B cell (primary cell): ENCODE measurements around the gene ACER2. TPM values are rescaled to one million over a fixed set of nuclear protein-coding genes. Genes with fewer than 3 reads are reported as not detected.

Experiments
- ATAC-seq: fragments of 200-7000 bp; cut with Tn5 transposase; one replicate; pipeline ENCODE4 v1.10.0; 2021; ENCODE audit warnings: low read depth, mild to moderate bottlenecking, moderate number of reproducible peaks, moderate library complexity
- CTCF ChIA-PET: fragments of 350-600 bp; sonication (Branson Sonifier 250); formaldehyde crosslinking; loops from one replicate; lab custom pipeline; 2021; ENCODE audit warnings: antibody characterized with exemption, inconsistent platforms; lab: Charles Lee
- POLR2A ChIA-PET: fragments of 350-600 bp; sonication (Branson Sonifier 250); formaldehyde crosslinking; loops from one replicate; lab custom pipeline; 2021; ENCODE audit warnings: antibody characterized with exemption; lab: Charles Lee
- DNase-seq: peaks from one replicate; pipeline ENCODE4 v3.0.0; 2013
- H2AFZ ChIP-seq: 2 replicates; pipeline ENCODE4 v1.6.1; 2012; ENCODE audit warnings: mild to moderate bottlenecking, low read depth, low read length; ENCODE audit not compliant: insufficient read depth, poor library complexity, severe bottlenecking
- H3K27ac ChIP-seq, 2 donors: 1 replicate in 1 of 2; 2 replicates in 1 of 2; pipeline ENCODE4 v1.5.1; 2012 to 2013; ENCODE audit warnings: low read length in 2 of 2, mild to moderate bottlenecking in 2 of 2, moderate library complexity in 1 of 2
- H3K27me3 ChIP-seq, 4 experiments: fragments of 200-600 bp in 1 of 4; sonication (generic) in 1 of 4; replicated peaks in 1 of 4; 1 replicate in 2 of 4; 2 replicates in 2 of 4; pipeline versions ENCODE4 v1.6.1 to v1.7.0; 2013 to 2016; ENCODE audit warnings: low read length in 3 of 4, mild to moderate bottlenecking in 2 of 4, mixed read lengths in 1 of 4, moderate library complexity in 1 of 4; ENCODE audit not compliant: insufficient read depth in 4 of 4, control insufficient read depth in 3 of 4; ENCODE audit errors: control extremely low read depth in 1 of 4
- H3K36me3 ChIP-seq, 2 experiments: replicated peaks in 1 of 2; 1 replicate in 1 of 2; 2 replicates in 1 of 2; pipeline versions ENCODE4 v1.6.1 to v1.7.1; 2013; ENCODE audit warnings: low read length in 1 of 2; ENCODE audit not compliant: insufficient read depth in 2 of 2, control insufficient read depth in 1 of 2; ENCODE audit errors: control extremely low read depth in 1 of 2, extremely low read depth in 1 of 2
- H3K4me1 ChIP-seq, 2 donors: fragments of 200-600 bp in 1 of 2; sonication (generic) in 1 of 2; 1 replicate in 1 of 2; 2 replicates in 1 of 2; pipeline versions ENCODE4 v1.5.1 to v1.6.1; 2013 to 2017; ENCODE audit warnings: low read length in 2 of 2; ENCODE audit not compliant: control insufficient read depth in 2 of 2, insufficient read depth in 2 of 2
- H3K4me2 ChIP-seq: replicated peaks from 2 replicates; pipeline ENCODE3; 2012; ENCODE audit warnings: mild to moderate bottlenecking, low read depth, low read length; ENCODE audit not compliant: poor library complexity, severe bottlenecking
- H3K4me3 ChIP-seq, 5 experiments: fragments of 200-600 bp in 1 of 5; sonication (generic) in 1 of 5; 1 replicate in 3 of 5; 2 replicates in 2 of 5; pipeline versions ENCODE4 v1.5.1 to v1.7.0; 2011 to 2016; ENCODE audit warnings: low read length in 4 of 5, mild to moderate bottlenecking in 4 of 5, low read depth in 2 of 5, control low read depth in 1 of 5, moderate library complexity in 1 of 5; ENCODE audit not compliant: insufficient read depth in 1 of 5; ENCODE audit errors: control extremely low read depth in 1 of 5, extremely low read depth in 1 of 5
- H3K79me2 ChIP-seq: fragments of 200-600 bp; sonication (generic); one replicate; pipeline ENCODE4 v1.6.0; 2016; ENCODE audit warnings: low read length; ENCODE audit not compliant: control insufficient read depth, insufficient read depth
- H3K9ac ChIP-seq: fragments of 200-600 bp; sonication (generic); 2 replicates; pipeline ENCODE4 v1.6.1; 2017; ENCODE audit warnings: mild to moderate bottlenecking, low read length, moderate library complexity
- H3K9me3 ChIP-seq, 3 donors: one replicate each; pipeline versions ENCODE4 v1.6.1 to v1.7.1; 2013; ENCODE audit warnings: low read length in 2 of 3; ENCODE audit not compliant: control insufficient read depth in 2 of 3, insufficient read depth in 1 of 3; ENCODE audit errors: control extremely low read depth in 1 of 3
- H4K20me1 ChIP-seq: 2 replicates; pipeline ENCODE4 v1.6.0; 2012; ENCODE audit warnings: mild to moderate bottlenecking, low read length; ENCODE audit not compliant: insufficient read depth, control insufficient read depth, poor library complexity, severe bottlenecking
- H3K27ac Mint-ChIP-seq: one replicate; pipeline ENCODE4 v1.8.0; 2021; ENCODE audit warnings: mixed read lengths
- H3K27me3 Mint-ChIP-seq: one replicate; pipeline ENCODE4 v1.8.0; 2021; ENCODE audit warnings: mixed read lengths
- H3K4me1 Mint-ChIP-seq: one replicate; pipeline ENCODE4 v1.8.0; 2021; ENCODE audit warnings: mixed read lengths
- H3K4me3 Mint-ChIP-seq: one replicate; pipeline ENCODE4 v1.8.0; 2021; ENCODE audit warnings: mixed read lengths
- H3K9me3 Mint-ChIP-seq: one replicate; pipeline ENCODE4 v1.8.0; 2022; ENCODE audit warnings: mixed read lengths; ENCODE audit not compliant: insufficient read depth
- CTCF ChIP-seq: fragments of 200-600 bp; IDR thresholded peaks from one replicate; pipeline ENCODE4 v1.8.0; 2022; ENCODE audit warnings: antibody characterized with exemption, mild to moderate bottlenecking
- EZH2 ChIP-seq: IDR thresholded peaks from 2 replicates; pipeline ENCODE4 v1.6.1; 2012; ENCODE audit warnings: borderline replicate concordance, low read depth, mild to moderate bottlenecking, moderate library complexity, low read length; ENCODE audit not compliant: insufficient read depth, poor library complexity, severe bottlenecking
- WGBS: methylation state at CpG from one replicate; pipeline ENCODE4 v1.1.5; 2013; ENCODE audit warnings: missing lambda C conversion rate; ENCODE audit not compliant: insufficient coverage; 5-methylcytosine and 5-hydroxymethylcytosine counted together
- intact Hi-C: fragments of 100-400 bp; cut with micrococcal nuclease; formaldehyde crosslinking; loops from one replicate; pipeline ENCODE4 v1.10.0; 2022
- polyA plus RNA-seq: library from polyadenylated mRNA; depleted of rRNA; stranded (reverse); fragments of >200 nt; gene quantifications from 2 replicates; pipeline ENCODE4 v1.2.3, GENCODE V29; 2012
- total RNA-seq, 2 donors: library from RNA; stranded (reverse); fragments of 120-200 nt in 1 of 2; gene quantifications; 1 replicate in 1 of 2; 2 replicates in 1 of 2; pipeline versions ENCODE4 v1.2.3 to v1.2.4, GENCODE V29; 2013 to 2022

Gene ACER2
- total and polyA plus RNA-seq, 2 donors (not counting 1 experiment from before 2014, with no cell fraction given): 1.1 to 5.5 TPM

GRCh38 chr9:19408316-19408692 is 505 bp upstream of the ACER2 start:
- DNase-seq (no peak), ATAC-seq (no peak)
- TF ChIP-seq CTCF: no peak
- no peak for TF ChIP-seq EZH2
- Histone ChIP-seq H3K9me3 (peaks cover 0 to 5% (median 0%) of the 10 kb centered on the region in 3 donors), H3K27me3 (no peaks in the 10 kb centered on the region), H3K79me2 (no peaks in the 10 kb centered on the region), H3K36me3 (no peaks in the 10 kb centered on the region), H3K4me2 (peak overlapping the region; percentile 95), H3K4me1 (peaks cover 12 to 15% of the 10 kb centered on the region in 2 donors), H3K4me3 (peak overlapping the region in 4 of 5 experiments; percentile 92 to 94 (median 93)), H3K9ac (peak overlapping the region; percentile 86), H2AFZ (peak overlapping the region; percentile 97), H4K20me1 (no peaks in the 10 kb centered on the region), H3K27ac (no peak overlapping the region)
- peak overlapping the region; percentile 94 for H3K4me3 Mint-ChIP-seq
- 10% methylated on average over 20 of the region's 20 CpGs for WGBS
- H3K4me1 Mint-ChIP-seq: peaks cover 12% of the 10 kb centered on the region
- no peaks in the 10 kb centered on the region for H3K9me3 Mint-ChIP-seq
- ChIA-PET POLR2A (interaction anchor here (1.9 kb wide), 1 partner anchor 28 kb away, joined by 7 read pairs; the partner anchor contains the start of gene RPS6), CTCF (interaction anchor here (1.5 kb wide), 2 partner anchors 49 to 56 kb away, joined by 4 to 5 read pairs; no protein-coding TSS in a partner anchor)
- intact Hi-C loops: loop anchor here (1.0 to 5.0 kb wide), 4 partner anchors 28 to 1274 kb away; partner anchors contain the start of genes FOCAD, RPS6 and RRAGA
- H3K27me3 Mint-ChIP-seq: no peaks in the 10 kb centered on the region
- peak overlapping the region; percentile 54 for H3K27ac Mint-ChIP-seq
